Cerebellar cortex (tissue), 1 donor: ENCODE measurements around the gene ZBTB40.
A peak's percentile ranks its signal among the peaks of the same experiment; 100 is the strongest.

Experiments
- DNase-seq: peaks from one replicate; pipeline ENCODE4 v3.0.0-alpha.2; 2015; ENCODE audit warnings: low spot score

ZBTB40 gene

DNA sequence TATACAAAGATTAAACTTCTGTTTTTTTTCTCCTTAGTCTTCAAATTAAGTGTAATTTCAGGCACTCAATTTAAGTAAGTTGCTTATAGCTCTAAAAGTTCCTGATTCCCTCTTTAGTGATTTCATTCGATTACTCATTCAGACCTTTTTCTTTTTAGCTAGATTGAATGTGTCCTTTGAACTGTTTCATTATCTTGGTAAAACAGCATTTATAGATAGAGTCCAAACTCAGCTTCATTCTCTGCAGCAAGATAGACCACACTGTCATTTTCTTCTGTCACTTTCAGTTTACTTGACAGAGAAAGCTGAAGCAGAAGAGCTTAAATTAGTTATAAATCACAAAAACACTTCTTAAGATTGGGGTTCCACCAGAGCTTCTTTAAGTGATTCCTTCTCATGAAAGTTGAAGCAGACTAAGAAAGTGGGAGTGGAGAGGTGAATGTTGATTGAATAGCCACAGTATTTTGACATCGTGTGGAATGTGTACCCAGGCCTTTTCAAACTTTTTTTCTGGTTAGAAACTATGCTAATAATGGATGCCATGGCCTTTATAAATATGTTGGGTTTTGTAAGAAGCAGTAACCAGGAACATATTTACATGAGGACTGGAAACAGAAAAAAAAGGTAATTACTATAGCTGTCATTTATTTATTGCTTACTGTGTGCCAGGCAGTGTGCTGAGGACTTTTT, 52.2 kb downstream of the ZBTB40 start:
- no peak for DNase-seq

DNA sequence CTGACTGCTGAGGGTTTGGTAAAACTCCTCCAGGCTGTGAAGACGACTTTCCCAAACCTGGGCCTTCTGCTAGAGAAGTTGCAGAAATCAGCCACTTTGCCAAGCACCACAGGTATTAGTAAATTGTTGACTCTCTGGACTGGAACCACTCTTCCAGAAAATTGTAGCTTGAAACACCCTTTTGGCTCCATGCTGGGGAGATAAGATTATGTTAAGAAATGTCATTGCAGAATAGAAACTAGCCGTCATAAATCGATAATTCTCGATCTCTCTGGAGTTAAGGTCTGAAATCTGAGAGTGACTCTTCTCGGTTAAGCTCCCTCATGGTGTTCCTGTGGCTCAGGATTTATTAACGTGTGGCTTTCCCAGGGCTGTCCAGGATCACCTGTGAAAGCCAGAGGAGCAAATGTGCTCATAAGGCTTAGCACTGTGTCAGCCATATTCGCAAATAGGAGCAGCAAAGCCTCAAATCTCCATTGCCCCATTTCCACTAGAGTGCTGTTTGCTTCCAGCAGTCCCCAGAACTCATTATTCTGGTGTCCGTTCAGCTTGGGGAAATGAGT, 54.6 kb downstream of the ZBTB40 start:
- no peak for DNase-seq

DNA sequence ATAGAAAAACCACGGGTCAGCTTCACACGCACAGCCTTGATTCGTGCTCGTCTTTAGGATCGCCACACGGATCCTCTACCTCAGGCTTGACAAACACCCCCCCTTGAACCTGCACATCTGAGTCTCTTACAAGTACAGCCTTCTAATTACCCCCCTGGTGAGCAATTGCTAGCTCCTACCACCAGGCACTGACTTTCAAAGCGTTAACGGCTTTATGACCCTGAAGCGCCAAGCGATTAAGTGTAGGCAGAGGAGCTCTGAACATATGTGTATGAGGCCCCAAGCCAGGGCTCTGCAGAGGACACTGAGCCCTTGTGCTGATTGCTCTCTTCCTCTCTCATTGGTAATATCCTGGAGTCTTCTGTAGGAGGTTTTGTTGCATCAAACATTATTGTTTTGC, 55.9 kb downstream of the ZBTB40 start:
- DNase-seq: no peak

DNA sequence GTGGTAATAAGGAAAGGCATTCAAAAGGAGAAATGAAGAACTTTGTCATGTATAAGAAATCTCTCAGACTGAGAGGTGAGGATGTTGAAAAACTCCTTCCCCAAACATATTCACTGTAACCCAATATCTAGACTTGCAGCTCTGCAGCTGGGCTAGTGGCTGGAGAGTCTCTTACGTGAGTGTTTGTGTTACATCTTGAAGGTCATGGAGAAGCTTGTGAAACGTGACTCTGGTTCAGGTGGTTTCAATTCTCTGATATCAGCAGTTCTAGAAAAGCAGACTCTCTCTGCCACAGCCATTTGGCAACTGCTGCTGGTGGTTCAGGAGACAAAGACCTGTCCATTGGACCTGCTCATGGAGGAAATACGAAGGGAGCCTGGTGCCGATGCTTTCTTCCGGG, 56.7 kb downstream of the ZBTB40 start:
- DNase-seq: no peak

DNA sequence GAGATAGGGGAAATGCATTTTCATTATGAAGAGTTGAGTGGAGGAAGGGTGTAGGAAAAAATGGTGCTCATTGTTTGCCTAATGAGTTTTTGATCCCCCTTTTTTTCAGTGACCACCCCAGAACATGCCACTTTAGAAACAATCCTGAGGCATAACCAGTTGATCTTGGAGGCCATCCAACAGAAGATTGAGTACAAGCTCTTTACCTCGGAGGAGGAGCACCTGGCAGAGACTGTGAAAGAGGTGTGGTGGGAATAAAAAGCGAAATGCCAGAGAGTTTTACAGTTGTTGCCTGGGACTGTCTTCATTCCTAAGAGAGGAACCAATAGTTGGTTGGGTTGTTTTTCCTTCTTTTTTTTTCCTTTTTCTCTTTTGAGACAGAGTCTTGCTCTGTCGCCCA, 57.3 kb downstream of the ZBTB40 start:
- DNase-seq: no peak

DNA sequence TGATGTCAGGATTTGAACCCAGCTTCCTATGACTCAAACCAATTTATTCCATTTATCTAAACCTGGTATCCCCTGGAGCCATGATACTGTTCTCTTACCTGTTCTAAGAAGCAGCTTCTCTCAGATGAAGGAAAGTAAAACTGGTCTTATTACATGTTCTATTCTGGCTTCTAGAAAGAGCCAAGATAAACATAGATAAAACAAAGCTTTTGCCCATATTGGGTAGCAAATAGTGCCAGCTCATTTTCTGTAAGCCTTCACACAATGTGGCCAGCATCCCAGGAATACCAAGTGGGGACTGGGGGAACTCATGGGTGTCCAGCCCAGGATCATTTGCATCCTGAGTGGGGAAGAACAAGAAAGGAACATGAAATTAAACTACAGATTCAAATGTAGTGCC, 58.2 kb downstream of the ZBTB40 start:
- DNase-seq: no peak

DNA sequence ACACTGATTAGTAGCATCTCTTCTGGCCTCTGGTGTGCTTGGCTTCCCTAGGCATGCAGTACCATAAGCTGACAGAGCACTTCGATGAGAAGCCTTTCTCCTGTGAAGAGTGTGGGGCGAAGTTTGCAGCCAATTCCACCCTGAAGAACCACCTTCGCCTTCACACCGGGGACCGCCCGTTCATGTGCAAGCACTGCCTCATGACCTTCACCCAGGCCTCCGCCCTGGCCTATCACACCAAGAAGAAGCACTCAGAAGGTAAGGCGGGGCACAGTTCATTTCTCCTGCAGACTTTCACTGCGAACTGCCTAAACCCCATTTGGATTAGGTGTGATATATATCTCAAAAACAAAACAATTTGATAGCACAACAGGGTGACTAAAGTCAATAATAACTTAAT, 61.2 kb downstream of the ZBTB40 start:
- no peak for DNase-seq

DNA sequence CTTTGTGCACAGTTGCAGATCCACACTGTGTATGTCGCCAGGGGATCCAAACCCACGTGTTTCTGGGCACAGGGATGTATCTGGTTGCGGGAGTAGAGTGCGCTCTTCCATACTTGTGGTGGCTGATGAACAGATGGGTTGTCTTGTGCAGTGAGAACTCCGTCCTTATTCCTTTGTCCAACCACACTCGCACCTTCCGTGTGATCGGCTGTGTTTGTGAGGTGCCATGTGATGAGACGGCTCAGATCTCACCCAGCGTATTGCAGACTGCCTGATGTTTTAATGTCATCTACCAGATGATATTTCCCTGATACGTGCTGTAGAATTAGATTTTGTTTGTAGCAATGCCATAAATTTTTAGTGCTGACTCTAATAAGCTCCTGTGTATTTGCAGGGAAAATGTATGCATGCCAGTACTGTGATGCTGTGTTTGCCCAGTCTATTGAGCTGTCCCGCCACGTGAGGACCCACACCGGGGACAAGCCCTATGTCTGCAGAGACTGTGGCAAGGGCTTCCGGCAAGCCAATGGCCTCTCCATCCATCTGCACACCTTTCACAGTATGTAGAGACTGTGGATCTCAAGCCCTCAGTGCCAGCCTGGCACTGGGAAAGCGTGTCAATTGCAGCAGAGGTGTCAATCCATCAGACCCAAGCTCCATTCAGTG, 65.4 kb downstream of the ZBTB40 start:
- no peak for DNase-seq

DNA sequence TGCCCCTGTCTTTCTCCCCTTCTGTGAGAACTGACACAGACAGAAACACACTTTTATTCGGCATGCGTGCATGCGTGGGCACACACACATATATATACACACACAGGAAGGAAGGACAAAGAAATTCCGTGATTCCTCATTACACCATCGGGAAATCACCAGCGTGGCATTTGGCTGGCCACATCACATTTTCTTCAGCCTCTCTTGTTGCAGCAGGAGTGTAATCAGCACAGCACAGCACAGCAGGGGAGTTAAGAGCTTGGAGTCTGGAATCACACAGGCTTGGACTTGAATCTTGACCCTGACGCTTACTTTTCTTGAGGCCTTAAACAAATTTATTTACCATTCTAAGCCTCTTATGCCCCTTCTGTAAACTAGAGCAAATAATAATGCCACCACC, 66.3 kb downstream of the ZBTB40 start:
- no peak for DNase-seq

DNA sequence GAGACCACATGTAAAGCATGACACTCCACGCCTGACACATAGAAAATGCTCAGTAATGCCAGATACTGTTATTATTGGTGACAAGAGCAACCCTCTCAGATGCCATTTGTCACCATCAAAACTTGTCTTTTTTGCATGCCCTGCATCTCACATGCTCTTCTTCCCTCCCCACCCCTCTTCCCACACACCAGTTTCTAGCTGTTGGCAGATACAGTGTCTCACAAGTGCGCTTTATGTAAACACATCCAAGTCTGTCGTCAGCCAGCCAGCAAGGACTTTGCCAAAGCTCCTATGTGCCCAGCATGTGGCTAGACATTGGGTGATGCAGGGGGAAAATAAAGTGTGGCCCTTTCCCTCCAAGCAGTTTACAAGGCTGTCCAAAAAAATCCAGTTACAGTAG, 66.7 kb downstream of the ZBTB40 start:
- DNase-seq: no peak

DNA sequence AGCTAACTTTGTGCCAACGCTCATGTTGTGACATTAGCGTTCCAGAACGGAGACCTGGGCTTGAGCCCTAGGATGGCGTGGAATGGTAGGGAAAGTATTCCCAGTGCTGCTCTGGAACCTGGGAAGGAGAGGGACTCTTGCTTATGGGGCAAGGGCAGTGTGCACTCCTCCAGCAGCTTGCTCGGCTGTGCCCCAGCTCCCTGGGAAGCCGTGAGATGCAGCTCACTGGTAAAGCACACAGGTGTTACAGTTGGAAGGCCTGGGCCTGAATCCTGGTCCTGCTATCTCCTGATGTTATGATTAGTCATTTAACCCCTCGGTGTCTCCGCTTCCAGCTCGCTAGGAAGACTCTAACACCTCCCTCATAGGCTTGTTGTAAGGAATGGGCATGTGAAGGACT, 69.2 kb downstream of the ZBTB40 start:
- DNase-seq: no peak

DNA sequence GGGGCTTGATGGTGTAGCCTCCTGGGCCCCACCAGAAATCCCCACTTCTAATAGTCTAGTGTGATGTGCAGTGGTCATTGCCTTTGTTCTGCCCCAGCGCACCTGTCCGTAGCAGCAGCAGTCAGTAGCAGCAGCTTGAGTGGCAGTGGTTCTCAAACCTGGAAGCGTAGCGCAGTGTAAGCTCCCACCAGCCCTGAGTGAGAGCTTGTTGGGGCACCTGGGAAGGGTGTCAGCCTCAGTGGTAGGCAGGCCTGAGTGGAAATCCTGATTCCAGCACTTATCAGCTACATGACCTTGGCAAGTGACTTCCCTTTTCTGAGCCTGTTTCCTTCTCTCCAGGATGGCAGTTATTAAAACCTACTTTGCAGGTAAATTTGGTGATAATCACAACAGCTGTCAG, 70.0 kb downstream of the ZBTB40 start:
- DNase-seq: no peak

DNA sequence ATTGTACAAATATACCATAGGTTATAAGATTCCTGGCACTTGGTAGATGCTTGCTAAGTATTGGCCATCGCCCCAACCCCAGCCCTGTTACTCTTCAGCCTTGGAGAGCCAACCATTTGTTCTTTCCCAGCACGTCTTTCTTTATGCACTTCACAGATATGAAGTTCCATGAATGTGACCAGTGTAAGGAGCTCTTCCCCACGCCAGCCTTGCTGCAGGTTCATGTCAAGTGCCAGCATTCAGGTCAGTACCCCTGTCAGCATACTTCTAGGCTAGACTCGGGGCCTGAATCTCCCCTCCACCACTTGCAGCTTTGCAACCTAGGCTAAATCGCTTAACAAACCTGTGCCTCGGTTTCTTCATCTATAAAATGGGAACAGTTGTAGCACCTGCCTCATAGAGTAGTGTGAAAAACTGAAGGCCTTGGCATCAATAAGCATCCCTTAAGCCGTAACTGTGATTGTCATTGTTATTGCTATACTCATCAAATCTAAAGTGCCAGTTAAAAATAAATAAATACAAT, 70.6 kb downstream of the ZBTB40 start:
- DNase-seq: no peak

DNA sequence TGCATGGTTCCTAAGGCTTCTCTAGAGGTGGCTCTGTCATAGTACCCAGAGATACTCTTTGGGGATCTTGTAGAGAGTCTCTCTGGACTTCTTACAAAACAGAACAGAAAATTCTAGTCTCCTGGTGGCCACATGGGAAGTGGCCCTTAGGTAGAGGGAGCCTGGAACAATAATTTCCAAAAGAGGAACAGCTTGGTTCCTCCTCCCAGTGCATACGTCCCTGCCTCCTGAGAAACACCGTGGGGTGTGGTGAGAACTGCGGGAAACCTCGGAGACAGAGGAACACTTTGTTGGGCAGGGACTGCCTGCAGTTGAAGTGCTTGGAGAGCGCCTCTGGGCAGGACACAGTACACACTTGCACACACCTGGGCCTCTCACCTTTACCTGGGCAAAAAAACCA, 72.8 kb downstream of the ZBTB40 start:
- no peak for DNase-seq

DNA sequence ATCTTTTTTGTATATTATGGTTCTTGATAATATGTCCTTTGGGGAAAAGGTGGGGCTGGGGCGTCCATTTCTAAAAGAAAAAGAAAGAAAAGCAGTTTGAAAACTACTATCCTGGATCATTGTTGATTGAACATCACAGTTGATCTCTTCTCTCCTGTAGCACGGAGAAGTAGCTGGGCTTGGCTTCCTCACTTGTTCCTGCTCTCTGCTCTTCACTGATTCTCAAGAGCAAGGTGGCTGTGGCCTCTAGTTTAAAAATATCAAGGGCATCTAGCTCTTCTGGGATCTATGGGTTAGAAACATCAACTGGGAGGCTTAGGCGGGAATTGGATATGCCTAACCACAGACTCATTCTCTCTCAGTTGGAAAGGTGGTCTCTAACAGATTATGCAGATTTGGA, 73.6 kb downstream of the ZBTB40 start:
- no peak for DNase-seq

DNA sequence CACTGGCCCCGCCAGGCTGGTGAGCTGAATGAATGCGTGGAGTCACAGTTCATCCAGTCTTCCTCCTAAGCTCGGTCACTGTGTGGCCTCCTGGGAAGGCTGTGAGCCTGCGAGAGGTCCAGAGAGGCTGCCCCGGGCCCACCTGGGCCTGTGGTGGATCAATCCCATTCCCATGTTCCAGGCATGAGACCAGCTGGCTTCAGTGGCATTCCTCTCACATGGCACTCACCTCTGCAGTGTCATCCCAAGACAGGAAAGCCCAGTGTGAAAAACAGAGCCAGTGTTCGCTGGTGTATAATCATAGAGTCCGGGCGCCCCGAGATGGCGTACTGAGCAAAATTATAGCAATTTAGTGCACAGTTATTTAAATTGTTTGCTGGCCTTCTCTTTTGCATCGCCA, 74.0 kb downstream of the ZBTB40 start:
- no peak for DNase-seq

DNA sequence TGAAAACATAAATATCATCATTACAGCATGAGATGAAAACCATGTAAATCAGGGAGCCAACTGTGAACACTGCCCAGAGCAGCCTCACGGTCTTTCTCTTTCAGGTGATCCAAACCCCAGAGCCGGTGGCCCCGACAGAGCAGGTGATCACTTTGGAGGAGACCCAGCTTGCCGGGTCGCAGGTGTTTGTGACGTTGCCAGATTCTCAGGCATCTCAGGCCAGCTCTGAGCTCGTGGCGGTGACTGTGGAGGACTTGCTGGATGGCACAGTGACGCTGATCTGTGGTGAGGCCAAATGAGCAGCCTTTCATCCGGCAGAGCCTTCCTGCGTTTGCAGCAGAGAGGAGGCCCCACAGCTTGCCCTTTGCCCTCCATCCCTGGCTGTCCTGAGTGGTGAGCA, 74.4 kb downstream of the ZBTB40 start:
- DNase-seq: peak; percentile 28

DNA sequence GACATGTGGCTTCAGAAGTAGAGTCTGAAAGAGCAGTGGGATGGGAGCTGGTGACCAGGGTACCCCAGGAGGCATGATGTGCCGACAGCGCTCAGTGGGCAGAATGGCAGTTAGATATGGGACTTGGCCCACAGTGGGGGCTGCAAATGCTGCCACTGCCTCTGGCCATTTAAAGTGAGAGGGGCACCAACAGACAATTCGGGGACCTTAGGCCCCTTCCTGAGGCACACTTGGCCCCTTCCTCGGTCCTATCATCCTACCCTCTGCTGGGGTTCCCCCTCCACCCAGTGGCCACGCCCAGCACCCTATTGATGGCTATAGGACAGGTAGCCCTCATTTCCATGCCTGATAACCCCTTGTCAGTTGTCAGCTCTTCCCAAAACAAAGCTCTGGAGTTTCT, 75.0 kb downstream of the ZBTB40 start:
- no peak for DNase-seq

DNA sequence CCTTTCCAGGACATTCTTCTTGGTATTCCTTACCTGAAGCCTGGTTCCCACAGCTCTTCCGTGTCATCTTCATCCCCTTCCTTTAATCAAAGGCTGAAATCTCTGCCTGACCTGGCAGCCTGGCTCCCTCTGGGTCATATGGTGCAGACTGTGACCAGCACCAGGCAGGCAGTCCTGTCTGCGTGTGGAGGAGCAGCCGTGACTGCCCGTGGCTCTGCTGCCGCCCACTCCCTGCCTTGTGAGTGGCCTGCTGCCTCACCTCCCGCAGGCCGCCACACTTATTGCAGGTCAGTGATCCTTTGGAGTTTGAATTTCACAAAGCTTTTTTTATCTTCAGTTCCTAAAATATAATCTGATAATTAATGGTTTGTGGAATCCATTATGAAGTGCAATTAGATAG, 75.5 kb downstream of the ZBTB40 start:
- peak; percentile 24 for DNase-seq

DNA sequence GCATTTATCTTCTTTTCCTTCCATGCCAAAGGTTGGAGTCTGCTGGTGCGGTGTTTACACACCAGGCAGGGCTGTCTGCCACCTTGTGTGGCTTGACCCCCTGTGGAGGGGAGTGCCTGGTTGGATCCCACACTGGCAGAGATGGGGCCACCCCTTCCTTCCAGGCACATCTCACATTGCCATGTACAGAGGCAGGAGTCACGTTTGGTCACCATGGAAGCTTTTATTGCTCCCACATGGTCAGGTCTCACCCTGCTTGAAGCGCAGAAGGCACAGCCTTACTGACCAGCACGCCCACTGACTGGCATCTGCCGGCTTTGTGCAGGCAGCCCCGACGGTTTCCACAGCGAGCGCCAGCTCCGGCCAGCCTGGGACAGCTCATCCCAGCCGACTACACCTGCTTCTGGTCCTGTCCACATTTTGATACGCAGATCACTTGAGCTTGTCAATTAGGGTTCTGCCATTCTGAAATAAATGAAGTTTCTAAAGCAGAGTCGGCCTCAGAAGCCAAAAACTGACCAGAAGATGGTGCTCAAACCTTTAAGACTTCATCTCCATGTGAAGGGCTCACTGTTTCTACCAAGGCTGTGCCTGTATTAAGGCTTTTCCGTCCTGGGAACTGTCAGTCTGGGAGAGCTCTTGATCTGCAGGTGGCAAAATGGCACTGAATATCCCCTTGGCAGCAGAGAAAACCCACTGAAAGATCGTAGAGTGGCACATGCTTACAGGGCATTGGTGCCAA, 76.1 kb downstream of the ZBTB40 start:
- peak; percentile 68 for DNase-seq

DNA sequence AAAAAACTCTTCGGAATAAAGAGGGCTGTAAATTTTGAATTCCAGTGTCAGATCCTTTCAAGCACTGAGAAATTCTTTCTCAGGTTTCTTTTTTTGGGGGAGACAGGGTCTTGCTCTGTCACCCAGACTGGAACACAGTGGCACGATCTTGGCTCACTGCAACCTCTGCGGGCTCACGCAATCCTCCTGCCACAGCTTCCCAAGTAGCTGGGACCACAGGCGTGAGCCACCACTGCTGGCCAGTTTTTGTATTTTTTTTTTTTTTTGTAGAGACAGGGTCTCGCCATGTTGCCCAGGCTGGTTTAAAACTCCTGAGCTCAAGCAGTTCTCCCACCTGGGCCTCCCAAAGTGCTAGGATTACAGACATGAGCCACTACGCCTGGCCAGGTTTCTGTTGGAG, 76.8 kb downstream of the ZBTB40 start:
- DNase-seq: no peak

DNA sequence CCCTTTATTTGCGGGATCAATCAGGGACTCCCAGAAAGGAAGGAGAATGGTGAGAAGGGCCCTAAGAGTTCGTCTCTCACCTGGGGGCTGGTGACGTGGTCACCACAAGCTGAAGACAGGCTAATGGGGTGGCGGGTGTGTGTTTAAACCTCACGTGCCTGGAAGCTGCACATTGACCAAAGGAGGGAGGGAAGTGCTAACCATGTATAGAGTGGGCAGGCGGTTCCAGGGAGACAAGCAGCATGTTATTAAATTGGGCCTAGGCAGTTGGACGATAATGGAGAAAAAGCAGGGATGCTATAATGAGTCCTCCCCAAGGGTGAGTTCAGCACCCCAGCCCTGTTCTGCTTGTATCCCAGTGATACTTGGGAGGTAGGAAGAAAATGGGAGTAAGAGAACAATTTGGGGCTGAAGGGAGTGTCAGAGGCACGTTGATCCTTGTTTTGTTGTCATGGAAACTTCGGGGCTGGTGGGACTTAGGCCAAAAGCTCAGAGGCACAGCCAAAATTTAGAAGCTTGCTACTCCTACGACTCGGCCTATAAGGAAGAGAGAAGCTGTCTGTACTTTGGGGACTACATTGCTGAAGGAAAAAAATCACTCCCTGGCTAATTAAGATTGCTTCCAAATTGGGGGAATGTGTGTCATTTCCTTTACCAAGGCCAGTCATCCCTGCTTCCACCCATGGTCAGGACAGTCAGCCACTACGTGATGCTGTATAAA, 78.4 kb downstream of the ZBTB40 start:
- DNase-seq: no peak
